Subcutaneous adipose tissue (tissue), 4 donors: Measurements from ENCODE around the gene CFAP46. TPM values are rescaled to one million over a fixed set of nuclear protein-coding genes. Genes with fewer than 3 reads are reported as not detected.

Experiments used
- total RNA-seq, 4 donors: library from RNA; depleted of rRNA; stranded (reverse); fragments of >200 nt; gene quantifications; one replicate each; pipeline ENCODE4 v1.1.0, GENCODE V29; 2016
- TF ChIP-seq, protein P1 (sequence below): fragments of 450-650 bp; IDR thresholded peaks from one replicate; pipeline ENCODE4 v1.5.1; 2016; ENCODE audit warnings: low read depth, mild to moderate bottlenecking, control low read depth, antibody characterized with exemption, moderate library complexity

Gene CFAP46
- total RNA-seq, 4 donors from 2014 or later, result not detected

DNA sequence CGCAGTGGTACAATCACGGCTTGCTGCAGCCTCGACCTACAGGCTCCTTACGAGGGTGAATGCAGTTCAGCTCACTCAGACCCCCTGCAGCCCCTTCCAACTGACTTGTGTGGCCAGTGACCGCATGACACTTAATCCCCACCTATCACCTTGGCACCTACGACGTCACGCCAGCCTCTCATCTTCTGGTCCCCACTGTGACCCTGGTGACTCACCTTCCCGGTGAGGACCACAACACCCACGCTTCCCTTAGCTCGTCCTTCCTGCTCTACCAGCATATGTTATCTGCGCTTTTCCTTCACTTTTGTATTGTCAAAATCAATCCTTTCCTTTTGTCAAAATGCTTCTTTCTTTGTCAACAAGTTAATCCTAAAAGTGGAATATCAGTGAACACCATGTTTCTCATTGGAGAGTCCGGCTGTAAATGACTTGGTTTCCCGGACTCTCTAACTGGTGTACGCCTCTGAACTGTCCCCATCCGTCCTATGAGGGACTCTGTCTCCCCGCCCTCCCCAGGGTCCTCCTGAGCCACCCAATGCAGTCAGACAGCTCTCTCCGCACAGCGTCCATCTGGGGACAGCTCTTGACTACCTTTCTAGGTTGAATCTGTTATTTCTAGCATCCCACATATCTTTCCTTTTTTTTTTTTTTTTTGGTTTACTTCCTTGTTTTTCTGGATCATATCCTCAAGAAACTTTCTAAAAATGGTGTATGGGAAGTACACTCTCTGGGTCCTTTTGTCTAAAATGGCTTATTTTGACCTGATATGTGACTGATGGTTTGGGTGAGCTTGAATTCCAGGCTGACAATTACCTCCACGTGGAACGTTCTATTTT, 37.3 kb downstream of the CFAP46 start:
- TF ChIP-seq, protein P1, sequence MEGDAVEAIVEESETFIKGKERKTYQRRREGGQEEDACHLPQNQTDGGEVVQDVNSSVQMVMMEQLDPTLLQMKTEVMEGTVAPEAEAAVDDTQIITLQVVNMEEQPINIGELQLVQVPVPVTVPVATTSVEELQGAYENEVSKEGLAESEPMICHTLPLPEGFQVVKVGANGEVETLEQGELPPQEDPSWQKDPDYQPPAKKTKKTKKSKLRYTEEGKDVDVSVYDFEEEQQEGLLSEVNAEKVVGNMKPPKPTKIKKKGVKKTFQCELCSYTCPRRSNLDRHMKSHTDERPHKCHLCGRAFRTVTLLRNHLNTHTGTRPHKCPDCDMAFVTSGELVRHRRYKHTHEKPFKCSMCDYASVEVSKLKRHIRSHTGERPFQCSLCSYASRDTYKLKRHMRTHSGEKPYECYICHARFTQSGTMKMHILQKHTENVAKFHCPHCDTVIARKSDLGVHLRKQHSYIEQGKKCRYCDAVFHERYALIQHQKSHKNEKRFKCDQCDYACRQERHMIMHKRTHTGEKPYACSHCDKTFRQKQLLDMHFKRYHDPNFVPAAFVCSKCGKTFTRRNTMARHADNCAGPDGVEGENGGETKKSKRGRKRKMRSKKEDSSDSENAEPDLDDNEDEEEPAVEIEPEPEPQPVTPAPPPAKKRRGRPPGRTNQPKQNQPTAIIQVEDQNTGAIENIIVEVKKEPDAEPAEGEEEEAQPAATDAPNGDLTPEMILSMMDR, result no peak

DNA sequence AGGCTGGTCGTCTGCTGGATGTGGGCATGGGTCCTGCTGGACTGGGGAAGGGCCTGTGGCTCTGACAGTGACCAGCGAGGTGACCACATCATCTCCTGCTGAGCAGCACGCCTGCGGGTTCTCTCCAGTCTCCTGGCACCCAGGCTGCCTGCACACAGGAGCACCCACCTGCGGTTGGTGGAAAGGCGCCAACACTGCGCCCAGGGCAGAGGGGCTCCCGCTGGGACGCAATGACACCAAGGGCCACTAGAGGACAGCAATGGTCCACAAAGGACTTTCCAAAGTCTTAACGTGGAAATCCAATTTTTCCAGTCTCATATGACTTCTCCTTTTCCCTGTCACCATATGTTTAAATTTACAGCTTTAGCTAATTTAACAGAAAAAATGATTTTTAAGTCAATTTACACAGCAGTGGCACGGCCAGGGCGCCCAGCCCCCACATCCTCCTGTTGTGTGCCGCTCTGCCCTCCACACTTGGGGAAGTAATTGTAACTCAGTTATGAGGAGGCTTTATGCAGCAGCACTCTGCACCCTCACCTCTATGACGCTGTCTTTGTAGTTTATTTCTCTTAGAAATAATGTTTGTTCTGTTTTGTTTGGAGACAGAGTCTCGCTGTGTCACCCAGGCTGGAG, 38.1 kb downstream of the CFAP46 start:
- TF ChIP-seq, protein P1, result no peak

DNA sequence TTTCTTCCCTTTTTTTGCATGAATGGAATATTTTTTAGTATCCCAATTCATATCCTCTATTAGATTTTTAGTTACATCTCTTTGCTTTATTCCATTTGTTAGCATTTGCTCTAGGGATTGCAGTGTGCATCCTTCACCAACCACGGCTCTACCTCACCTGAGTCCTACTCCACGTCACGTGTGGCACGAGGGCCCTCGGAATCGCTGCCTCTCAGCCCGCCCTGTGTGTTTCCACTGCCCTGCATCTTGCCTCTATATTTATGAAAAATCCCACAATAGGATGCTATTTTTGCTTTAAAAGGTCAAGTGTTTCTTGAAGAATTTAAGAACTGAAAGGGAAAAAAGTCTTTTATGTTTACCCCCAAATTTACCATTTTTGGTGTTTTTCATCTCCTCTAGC, 41.0 kb downstream of the CFAP46 start:
- TF ChIP-seq, protein P1, result no peak

DNA sequence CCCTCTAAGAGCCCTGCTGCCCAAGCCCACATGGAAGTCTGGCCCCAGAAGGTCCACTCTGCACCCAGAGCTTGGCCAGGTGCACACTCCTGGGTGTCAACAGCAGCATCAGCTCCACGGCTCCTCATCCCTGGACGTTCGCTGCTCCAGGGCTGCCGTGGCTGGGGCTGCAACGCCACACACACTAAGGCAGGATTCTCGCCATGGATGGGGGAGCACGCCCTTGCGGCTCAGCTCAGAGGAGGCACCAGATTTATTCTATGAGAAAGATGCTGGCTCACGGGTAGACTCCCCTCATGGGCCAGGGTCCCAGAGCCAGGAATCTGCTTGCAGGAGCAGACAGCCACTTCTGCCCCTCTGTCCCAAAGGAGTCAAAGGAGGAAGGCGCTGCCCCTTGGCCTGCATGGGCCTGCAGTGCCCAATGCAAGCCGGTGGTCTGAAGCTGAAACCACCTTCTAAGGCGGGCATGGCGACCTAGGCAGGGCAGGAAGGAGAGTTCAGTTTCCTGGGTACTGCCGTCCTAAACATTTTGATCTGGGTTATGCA, 42.1 kb downstream of the CFAP46 start:
- TF ChIP-seq, protein P1, result no peak

DNA sequence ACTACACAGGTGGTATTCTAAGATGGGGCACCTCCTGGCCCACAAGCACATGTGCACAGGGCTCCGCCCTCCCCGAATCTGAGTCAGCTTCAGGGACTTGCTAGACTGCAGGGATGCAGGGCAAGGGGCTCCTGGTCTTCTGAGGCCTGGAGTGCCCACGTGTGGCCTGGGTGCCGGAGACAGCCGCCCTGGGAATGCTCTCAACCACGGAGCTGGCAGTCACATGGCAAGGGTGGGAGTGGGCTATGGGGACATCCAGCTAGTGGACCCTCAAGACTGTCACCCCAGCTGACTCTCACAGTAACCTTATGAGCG, 42.7 kb downstream of the CFAP46 start:
- TF ChIP-seq, protein P1, result no peak

DNA sequence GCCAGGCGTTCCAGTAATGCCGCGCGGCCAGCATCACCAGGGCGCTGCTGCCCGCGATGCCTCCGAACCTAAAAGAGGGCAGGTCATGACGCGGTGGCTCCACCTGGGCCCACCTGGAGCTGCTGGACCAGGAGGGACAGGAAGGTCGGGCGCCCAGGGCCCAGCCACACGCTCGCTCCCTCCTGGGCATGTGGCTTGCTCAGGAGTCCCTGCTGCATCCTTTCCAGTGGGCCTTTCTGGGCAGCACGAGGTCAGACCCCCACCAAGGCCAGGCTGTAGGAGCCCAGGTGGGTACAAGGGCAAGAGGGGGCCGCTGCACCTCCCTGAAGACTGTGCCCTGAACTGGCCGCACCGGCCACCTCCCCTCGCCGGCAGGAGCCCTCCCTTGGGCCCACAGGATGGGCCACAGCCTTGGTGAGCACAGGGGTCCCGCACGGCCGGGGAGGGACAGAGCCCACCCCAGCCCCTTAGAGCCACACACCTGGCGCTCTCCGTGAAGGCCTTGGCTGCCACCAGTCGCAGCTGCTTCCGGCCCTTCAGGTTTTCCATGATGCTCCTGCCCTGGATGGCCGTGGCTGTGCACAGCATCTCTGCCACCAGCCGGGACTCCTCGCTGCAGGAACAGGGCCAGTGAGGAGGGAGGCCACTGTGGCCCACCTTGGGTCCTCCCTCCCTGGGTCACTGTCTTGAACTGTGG, 43.2 kb downstream of the CFAP46 start:
- TF ChIP-seq, protein P1, result no peak
